ENCODE measurements around the gene ZNF296.

Gene ZNF296

DNA sequence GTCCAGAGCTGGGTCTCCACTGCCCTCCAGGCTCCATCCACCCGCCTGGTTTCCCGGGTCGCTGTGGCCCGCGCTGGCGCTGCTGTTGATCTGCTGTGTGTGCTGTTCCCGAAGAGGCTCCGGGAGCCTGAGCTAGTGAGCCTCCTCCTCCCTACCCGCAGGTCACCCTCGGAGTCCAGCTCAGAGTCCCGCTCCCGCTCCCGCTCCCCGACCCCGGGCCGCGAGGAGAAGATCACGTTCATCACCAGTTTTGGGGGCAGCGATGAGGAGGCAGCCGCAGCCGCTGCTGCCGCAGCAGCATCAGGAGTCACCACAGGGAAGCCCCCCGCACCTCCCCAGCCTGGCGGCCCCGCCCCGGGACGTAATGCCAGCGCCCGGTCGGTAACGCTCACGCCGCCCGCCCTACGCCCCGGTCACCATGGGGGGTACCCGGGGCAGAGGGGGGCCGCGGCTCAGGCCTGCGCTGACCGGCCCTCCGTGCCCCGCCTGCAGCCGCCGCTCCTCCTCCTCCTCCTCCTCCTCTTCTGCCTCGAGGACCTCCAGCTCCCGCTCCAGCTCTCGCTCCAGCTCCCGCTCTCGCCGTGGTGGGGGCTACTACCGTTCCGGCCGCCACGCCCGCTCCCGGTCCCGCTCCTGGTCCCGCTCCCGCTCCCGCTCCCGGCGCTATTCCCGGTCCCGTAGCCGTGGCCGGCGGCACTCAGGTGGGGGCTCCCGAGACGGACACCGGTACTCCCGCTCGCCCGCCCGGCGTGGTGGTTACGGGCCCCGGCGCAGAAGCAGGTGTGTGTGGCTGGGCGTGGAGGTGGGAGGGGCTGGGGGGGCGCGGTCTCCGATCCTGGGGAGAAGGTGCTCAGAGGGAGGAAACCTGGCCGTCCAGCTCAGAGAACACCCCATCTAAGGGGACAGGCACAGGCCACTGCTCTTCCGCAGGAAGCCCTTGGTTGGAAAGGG, 12.2 kb downstream of the ZNF296 start:
- Histone ChIP-seq H3K27ac (ENCODE audit: insufficient read depth in 1 of 2, low read depth in 1 of 2, low read length in 2 of 2, poor library complexity in 1 of 2, severe bottlenecking in 2 of 2) (no peak overlapping the region), H3K27me3 (replicated peaks in 2 of 5; ENCODE audit: control insufficient read depth in 4 of 5, insufficient read depth in 5 of 5, low read length in 4 of 5) (no peaks in the 10 kb centered on the region), H3K4me1 (ENCODE audit: control extremely low read depth in 1 of 4, control insufficient read depth in 4 of 4, insufficient read depth in 4 of 4, low read length in 3 of 4) (no peaks in the 10 kb centered on the region), H3K4me3 (ENCODE audit: control insufficient read depth in 1 of 7, extremely low read depth in 1 of 7, insufficient read depth in 4 of 7, low read depth in 2 of 7, low read length in 6 of 7) (no peak overlapping the region), H3K9me3 (ENCODE audit: control extremely low read depth in 1 of 5, control insufficient read depth in 4 of 5, insufficient read depth in 2 of 5, low read depth in 1 of 5, low read length in 4 of 5) (no peaks in the 10 kb centered on the region), H3K36me3 (ENCODE audit: control insufficient read depth in 4 of 4, insufficient read depth in 4 of 4, low read length in 3 of 4) (peaks cover 23 to 85% (median 64%) of the 10 kb centered on the region in 4 experiments)
- 99% methylated on average over 81 of the region's 85 CpGs for whole genome bisulfite sequencing (ENCODE audit: insufficient coverage)
- DNase-seq = no peak
- POLR2A ChIA-PET = no interaction called here
- CTCF ChIA-PET = interaction anchor here (1.0 to 1.2 kb wide), 4 partner anchors 13 to 160 kb away, joined by 3 to 5 read pairs (median 3); no protein-coding TSS in a partner anchor

- ChIA-PET POLR2A (no interaction called here), CTCF (interaction anchor here (1.7 to 6.6 kb wide), 4 partner anchors 11 to 75 kb away, joined by 5 to 59 read pairs (median 6); partner anchors contain the start of gene CLASRP)
- H3K9me3 ChIP-seq (ENCODE audit: control extremely low read depth in 1 of 5, control insufficient read depth in 4 of 5, insufficient read depth in 2 of 5, low read depth in 1 of 5, low read length in 4 of 5) = no peaks in the 10 kb centered on the region
- no peaks in the 10 kb centered on the region for H3K4me1 ChIP-seq (ENCODE audit: control extremely low read depth in 1 of 4, control insufficient read depth in 4 of 4, insufficient read depth in 4 of 4, low read length in 3 of 4)
- H3K27ac ChIP-seq (ENCODE audit: insufficient read depth in 1 of 2, low read depth in 1 of 2, low read length in 2 of 2, poor library complexity in 1 of 2, severe bottlenecking in 2 of 2) = no peak overlapping the region
- no peaks in the 10 kb centered on the region for H3K27me3 ChIP-seq (replicated peaks in 2 of 5; ENCODE audit: control insufficient read depth in 4 of 5, insufficient read depth in 5 of 5, low read length in 4 of 5)
- 100% methylated on average over 3 of the region's 4 CpGs for WGBS (ENCODE audit: insufficient coverage)
- DNase-seq = no peak
- no peak overlapping the region for H3K4me3 ChIP-seq (ENCODE audit: control insufficient read depth in 1 of 7, extremely low read depth in 1 of 7, insufficient read depth in 4 of 7, low read depth in 2 of 7, low read length in 6 of 7)
- H3K36me3 ChIP-seq (ENCODE audit: control insufficient read depth in 4 of 4, insufficient read depth in 4 of 4, low read length in 3 of 4) = peaks cover 23 to 86% (median 70%) of the 10 kb centered on the region in 4 experiments
Observed at GRCh38 chr19:45061965-45062364, 14.3 kb downstream of the ZNF296 start.

DNA sequence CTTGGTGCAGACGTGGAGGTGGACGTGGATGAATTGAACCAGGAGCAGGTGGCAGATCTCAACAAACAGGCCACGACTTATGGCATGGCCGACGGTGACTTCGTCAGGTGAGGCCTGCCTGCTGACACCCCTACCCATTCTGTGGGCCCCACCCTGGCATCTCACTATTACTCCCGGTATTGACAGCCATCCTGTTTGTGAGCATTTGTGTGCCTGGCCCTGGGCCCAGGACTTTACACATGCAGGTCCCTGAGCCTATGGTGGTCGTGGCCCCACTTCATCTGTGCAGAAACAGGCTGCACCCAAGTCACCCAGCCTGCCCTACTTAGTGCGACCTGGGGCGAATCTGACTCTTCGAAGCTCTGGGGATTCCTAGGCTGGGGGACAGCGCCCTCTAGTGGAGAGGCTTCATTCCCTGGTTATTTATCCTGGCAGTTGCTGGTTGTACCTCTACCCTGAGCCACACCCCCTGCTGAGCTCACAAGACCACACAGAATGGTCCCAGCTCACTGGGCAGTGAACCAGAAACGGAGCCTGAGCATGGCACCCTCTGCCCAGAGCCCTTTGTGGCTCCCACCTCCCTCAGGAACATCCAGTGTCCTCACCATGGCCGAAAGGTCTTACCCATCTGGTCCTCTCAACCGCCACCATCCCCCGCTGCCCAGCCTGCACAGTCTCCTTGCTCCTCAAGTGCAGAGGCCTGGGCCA, 16.9 kb downstream of the ZNF296 start:
- Histone ChIP-seq H3K27me3 (replicated peaks in 2 of 5; ENCODE audit: control insufficient read depth in 4 of 5, insufficient read depth in 5 of 5, low read length in 4 of 5) (no peaks in the 10 kb centered on the region), H3K4me1 (ENCODE audit: control extremely low read depth in 1 of 4, control insufficient read depth in 4 of 4, insufficient read depth in 4 of 4, low read length in 3 of 4) (no peaks in the 10 kb centered on the region), H3K9me3 (ENCODE audit: control extremely low read depth in 1 of 5, control insufficient read depth in 4 of 5, insufficient read depth in 2 of 5, low read depth in 1 of 5, low read length in 4 of 5) (no peaks in the 10 kb centered on the region), H3K36me3 (ENCODE audit: control insufficient read depth in 4 of 4, insufficient read depth in 4 of 4, low read length in 3 of 4) (peaks cover 21 to 90% (median 75%) of the 10 kb centered on the region in 4 experiments), H3K4me3 (ENCODE audit: control insufficient read depth in 1 of 7, extremely low read depth in 1 of 7, insufficient read depth in 4 of 7, low read depth in 2 of 7, low read length in 6 of 7) (no peak overlapping the region), H3K27ac (ENCODE audit: insufficient read depth in 1 of 2, low read depth in 1 of 2, low read length in 2 of 2, poor library complexity in 1 of 2, severe bottlenecking in 2 of 2) (no peak overlapping the region)
- POLR2A ChIA-PET = no interaction called here
- DNase-seq = peak; percentile 84 to 92 (median 86)
- WGBS (ENCODE audit: insufficient coverage) = 80% methylated on average over 11 of the region's 16 CpGs
- CTCF ChIA-PET = interaction anchor here (0.7 to 6.6 kb wide), 28 partner anchors 9 to 280 kb away, joined by 3 to 59 read pairs (median 4); partner anchors contain the start of genes APOE and CLASRP

GRCh38 chr19:45058622-45059159, 17.6 kb downstream of the ZNF296 start:
- no peaks in the 10 kb centered on the region for H3K4me1 ChIP-seq (ENCODE audit: control extremely low read depth in 1 of 4, control insufficient read depth in 4 of 4, insufficient read depth in 4 of 4, low read length in 3 of 4)
- DNase-seq = no peak
- no peaks in the 10 kb centered on the region for H3K9me3 ChIP-seq (ENCODE audit: control extremely low read depth in 1 of 5, control insufficient read depth in 4 of 5, insufficient read depth in 2 of 5, low read depth in 1 of 5, low read length in 4 of 5)
- peaks cover 21 to 88% (median 76%) of the 10 kb centered on the region in 4 experiments for H3K36me3 ChIP-seq (ENCODE audit: control insufficient read depth in 4 of 4, insufficient read depth in 4 of 4, low read length in 3 of 4)
- no peak overlapping the region for H3K27ac ChIP-seq (ENCODE audit: insufficient read depth in 1 of 2, low read depth in 1 of 2, low read length in 2 of 2, poor library complexity in 1 of 2, severe bottlenecking in 2 of 2)
- no peaks in the 10 kb centered on the region for H3K27me3 ChIP-seq (replicated peaks in 2 of 5; ENCODE audit: control insufficient read depth in 4 of 5, insufficient read depth in 5 of 5, low read length in 4 of 5)
- ChIA-PET POLR2A (interaction anchor here (0.6 kb wide), 1 partner anchor 20 kb away, joined by 7 read pairs; the partner anchor contains the start of gene CLASRP), CTCF (interaction anchor here (1.0 to 6.6 kb wide), 12 partner anchors 9 to 280 kb away, joined by 3 to 59 read pairs (median 4); partner anchors contain the start of genes APOE and CLASRP)
- 95% methylated on average over 14 of the region's 14 CpGs for WGBS (ENCODE audit: insufficient coverage)
- no peak overlapping the region for H3K4me3 ChIP-seq (ENCODE audit: control insufficient read depth in 1 of 7, extremely low read depth in 1 of 7, insufficient read depth in 4 of 7, low read depth in 2 of 7, low read length in 6 of 7)

- Histone ChIP-seq H3K9me3 (ENCODE audit: control extremely low read depth in 1 of 5, control insufficient read depth in 4 of 5, insufficient read depth in 2 of 5, low read depth in 1 of 5, low read length in 4 of 5) (no peaks in the 10 kb centered on the region), H3K36me3 (ENCODE audit: control insufficient read depth in 4 of 4, insufficient read depth in 4 of 4, low read length in 3 of 4) (peaks cover 18 to 91% (median 80%) of the 10 kb centered on the region in 4 experiments), H3K4me3 (ENCODE audit: control insufficient read depth in 1 of 7, extremely low read depth in 1 of 7, insufficient read depth in 4 of 7, low read depth in 2 of 7, low read length in 6 of 7) (no peak overlapping the region), H3K27me3 (replicated peaks in 2 of 5; ENCODE audit: control insufficient read depth in 4 of 5, insufficient read depth in 5 of 5, low read length in 4 of 5) (no peaks in the 10 kb centered on the region), H3K27ac (ENCODE audit: insufficient read depth in 1 of 2, low read depth in 1 of 2, low read length in 2 of 2, poor library complexity in 1 of 2, severe bottlenecking in 2 of 2) (no peak overlapping the region), H3K4me1 (ENCODE audit: control extremely low read depth in 1 of 4, control insufficient read depth in 4 of 4, insufficient read depth in 4 of 4, low read length in 3 of 4) (no peaks in the 10 kb centered on the region)
- DNase-seq = no peak
- whole genome bisulfite sequencing (ENCODE audit: insufficient coverage) = 95% methylated on average over 9 of the region's 9 CpGs
- CTCF ChIA-PET = interaction anchor here (0.5 to 6.6 kb wide), 8 partner anchors 10 to 281 kb away, joined by 3 to 59 read pairs (median 3); partner anchors contain the start of gene CLASRP
- POLR2A ChIA-PET = interaction anchor here (0.6 kb wide), 1 partner anchor 42 kb away, joined by 5 read pairs; no protein-coding TSS in a partner anchor
Observed at GRCh38 chr19:45057444-45057843, 18.8 kb downstream of the ZNF296 start.

GRCh38 chr19:45056831-45057230, 19.4 kb downstream of the ZNF296 start:
- H3K27ac ChIP-seq (ENCODE audit: insufficient read depth in 1 of 2, low read depth in 1 of 2, low read length in 2 of 2, poor library complexity in 1 of 2, severe bottlenecking in 2 of 2) = no peak overlapping the region
- ChIA-PET POLR2A (no interaction called here), CTCF (interaction anchor here (0.8 to 6.6 kb wide), 5 partner anchors 15 to 68 kb away, joined by 3 to 59 read pairs (median 3); partner anchors contain the start of gene CLASRP)
- no peaks in the 10 kb centered on the region for H3K4me1 ChIP-seq (ENCODE audit: control extremely low read depth in 1 of 4, control insufficient read depth in 4 of 4, insufficient read depth in 4 of 4, low read length in 3 of 4)
- H3K4me3 ChIP-seq (ENCODE audit: control insufficient read depth in 1 of 7, extremely low read depth in 1 of 7, insufficient read depth in 4 of 7, low read depth in 2 of 7, low read length in 6 of 7) = no peak overlapping the region
- H3K36me3 ChIP-seq (ENCODE audit: control insufficient read depth in 4 of 4, insufficient read depth in 4 of 4, low read length in 3 of 4) = peaks cover 21 to 93% (median 82%) of the 10 kb centered on the region in 4 experiments
- WGBS (ENCODE audit: insufficient coverage) = 98% methylated on average over 8 of the region's 8 CpGs
- no peak for DNase-seq
- no peaks in the 10 kb centered on the region for H3K27me3 ChIP-seq (replicated peaks in 2 of 5; ENCODE audit: control insufficient read depth in 4 of 5, insufficient read depth in 5 of 5, low read length in 4 of 5)
- no peaks in the 10 kb centered on the region for H3K9me3 ChIP-seq (ENCODE audit: control extremely low read depth in 1 of 5, control insufficient read depth in 4 of 5, insufficient read depth in 2 of 5, low read depth in 1 of 5, low read length in 4 of 5)

Measured in common myeloid progenitor, CD34-positive (primary cell).